SK-N-MC (cell line): ENCODE results near the gene GABRR1.

Source experiments
- EZH2 ChIP-seq: fragments of 200-600 bp; sonication (generic); IDR thresholded peaks from one replicate; pipeline ENCODE4 v1.6.1; 2017; ENCODE audit warnings: antibody characterized with exemption
- POLR2AphosphoS5 ChIP-seq: IDR thresholded peaks from 2 replicates; pipeline ENCODE4 v1.6.1; 2012; ENCODE audit warnings: mild to moderate bottlenecking, low read depth, low read length, borderline replicate concordance

DNA sequence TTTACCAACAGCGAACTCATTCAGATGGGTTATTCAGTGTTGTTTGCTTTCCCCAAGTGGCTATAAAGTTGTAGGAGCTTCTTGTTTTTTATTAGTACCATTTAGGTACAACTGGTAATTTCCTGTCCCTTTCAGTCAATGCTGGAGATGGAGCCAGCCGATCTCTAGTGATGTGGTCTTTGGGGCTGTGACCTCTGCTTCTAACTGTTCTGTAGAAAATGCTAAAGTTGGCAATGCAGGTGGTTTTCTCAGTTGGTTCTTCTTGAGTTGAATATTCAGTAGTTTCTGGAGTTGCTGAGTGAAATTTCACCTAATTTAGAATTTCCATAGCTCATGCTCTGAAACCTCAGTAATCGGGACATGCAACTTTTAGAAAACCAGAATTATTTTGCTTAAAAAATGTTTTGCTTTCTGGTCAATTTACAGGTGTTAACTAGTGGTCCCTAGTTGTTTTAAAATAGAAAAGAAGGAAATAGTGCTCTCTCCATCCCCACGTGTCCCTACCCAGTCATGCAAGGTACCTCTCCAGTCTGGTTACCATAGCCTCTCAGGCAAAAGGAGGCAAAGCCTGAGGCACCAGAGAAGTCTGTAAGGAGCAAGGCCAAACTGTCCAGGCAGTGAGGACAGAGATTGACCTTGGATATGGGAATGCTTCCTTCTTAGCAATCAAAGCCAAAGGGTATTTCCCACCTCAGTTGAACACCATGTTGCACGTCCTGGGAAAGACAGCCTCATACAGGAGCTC lies 27.3 kb upstream of the GABRR1 start:
- TF ChIP-seq EZH2 (no peak), POLR2AphosphoS5 (no peak)
